Activated naive CD4-positive, alpha-beta T cell treated with anti-CD3 and anti-CD28 coated beads, Interleukin-2, amount 10 ng/mL, durations not matched to agents 7 days and 5 days (primary cell): ENCODE data around the gene IL17A.
A peak's percentile ranks its signal among the peaks of the same experiment; 100 is the strongest.

Source experiments
- CTCF ChIA-PET: fragments of 350-600 bp; sonication (Branson Sonifier 250); formaldehyde crosslinking; loops from one replicate; lab custom pipeline; 2021; ENCODE audit warnings: antibody characterized with exemption; lab: Charles Lee
- DNase-seq: peaks from one replicate; pipeline ENCODE4 v3.0.0-alpha.2; 2020
- H3K27ac Mint-ChIP-seq: one replicate; pipeline ENCODE4 v1.8.0; 2021; ENCODE audit warnings: mild to moderate bottlenecking, moderate library complexity, mixed read lengths
- H3K27me3 Mint-ChIP-seq: one replicate; pipeline ENCODE4 v1.8.0; 2021; ENCODE audit warnings: mild to moderate bottlenecking, mixed read lengths
- H3K36me3 Mint-ChIP-seq: one replicate; pipeline ENCODE4 v1.8.0; 2021; ENCODE audit warnings: mixed read lengths
- H3K4me1 Mint-ChIP-seq: one replicate; pipeline ENCODE4 v1.8.0; 2021; ENCODE audit warnings: mixed read lengths
- H3K4me3 Mint-ChIP-seq: one replicate; pipeline ENCODE4 v1.8.0; 2021; ENCODE audit warnings: mild to moderate bottlenecking, moderate library complexity, mixed read lengths
- H3K9me3 Mint-ChIP-seq: one replicate; pipeline ENCODE4 v1.8.0; 2021; ENCODE audit warnings: mixed read lengths

Gene IL17A

DNA sequence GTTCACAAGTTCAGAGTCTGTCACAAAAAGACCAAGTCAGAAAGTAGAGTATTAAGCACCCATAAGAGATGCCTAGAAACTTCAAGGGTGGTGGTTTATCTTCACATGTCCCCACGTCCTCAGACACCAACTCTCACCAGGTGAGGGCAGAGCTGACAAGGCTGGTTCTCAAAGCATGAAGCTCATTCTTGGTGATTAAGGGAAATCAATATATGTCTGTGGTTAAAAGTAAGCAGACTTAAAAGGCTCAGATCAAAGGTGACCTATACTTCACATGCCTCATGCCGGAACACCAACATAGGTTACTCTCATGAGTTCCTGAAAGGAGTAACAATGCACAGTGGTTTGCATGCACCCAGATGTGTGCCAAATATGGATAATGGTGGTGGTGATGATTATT, 27.0 kb downstream of the IL17A start:
- peak; percentile 43 for DNase-seq
- Mint-ChIP-seq H3K9me3 (no peaks in the 10 kb centered on the region), H3K4me3 (no peak overlapping the region), H3K27me3 (peaks cover 19% of the 10 kb centered on the region), H3K4me1 (peaks cover 12% of the 10 kb centered on the region), H3K36me3 (no peaks in the 10 kb centered on the region), H3K27ac (no peak overlapping the region)
- CTCF ChIA-PET: interaction anchor here (1.3 to 3.9 kb wide), 6 partner anchors 20 to 149 kb away, joined by 4 to 28 read pairs (median 6); no protein-coding TSS in a partner anchor

DNA sequence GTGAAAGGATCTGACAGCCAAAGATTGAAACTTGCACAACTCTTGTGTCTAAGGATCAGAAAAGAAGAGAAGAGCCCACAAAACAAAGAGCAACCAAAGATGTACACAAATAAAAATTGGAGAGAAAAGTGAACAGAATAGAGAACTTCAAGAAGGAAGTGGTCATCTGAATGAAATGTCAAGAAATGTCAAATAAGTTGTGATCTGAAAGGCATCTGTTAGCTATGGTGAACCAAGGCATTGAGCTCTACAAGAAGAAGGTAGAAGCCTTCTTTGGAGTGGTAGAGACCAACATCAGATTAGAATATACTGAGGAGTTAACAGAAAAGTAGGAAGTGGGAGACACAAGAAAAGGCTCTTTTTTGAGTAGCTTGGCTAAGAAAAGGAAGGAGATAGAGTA, 29.6 kb downstream of the IL17A start:
- Mint-ChIP-seq H3K9me3 (no peaks in the 10 kb centered on the region), H3K27ac (no peak overlapping the region), H3K27me3 (peaks cover 22% of the 10 kb centered on the region), H3K36me3 (no peaks in the 10 kb centered on the region), H3K4me3 (no peak overlapping the region), H3K4me1 (peaks cover 12% of the 10 kb centered on the region)
- CTCF ChIA-PET: interaction anchor here (1.3 to 1.8 kb wide), 2 partner anchors 18 to 48 kb away, joined by 3 to 6 read pairs; no protein-coding TSS in a partner anchor
- DNase-seq: no peak

DNA sequence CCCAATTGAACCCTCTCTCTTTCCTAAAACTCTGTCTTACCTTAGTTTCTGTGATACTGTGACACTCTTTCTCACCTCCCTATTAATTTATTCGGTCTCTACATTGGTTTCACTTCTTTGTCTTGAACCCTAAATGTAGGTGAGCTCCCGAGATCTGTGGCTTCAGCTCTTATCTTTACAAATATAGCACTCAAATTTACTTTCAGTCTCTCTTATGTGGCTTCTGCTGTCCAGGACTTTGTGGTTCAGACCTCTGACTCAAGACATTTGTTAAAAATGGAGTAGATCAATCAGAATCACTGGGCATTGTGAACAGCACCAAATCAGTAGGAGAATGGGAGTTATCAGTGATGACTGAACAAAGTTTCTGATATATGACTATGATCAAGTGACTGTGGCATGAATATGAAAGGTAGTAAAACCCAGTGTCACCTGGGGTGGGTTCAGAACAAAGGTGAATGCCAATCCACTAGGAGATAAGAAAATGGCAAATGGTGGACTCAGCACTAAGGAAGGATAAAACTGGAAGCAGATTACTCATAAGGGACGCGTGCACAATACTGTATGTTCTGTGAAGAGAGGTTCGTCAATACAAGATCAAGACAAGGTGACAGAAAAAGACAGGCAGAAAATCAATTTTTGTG, 30.9 kb downstream of the IL17A start:
- H3K9me3 Mint-ChIP-seq: no peaks in the 10 kb centered on the region
- H3K4me1 Mint-ChIP-seq: peaks cover 20% of the 10 kb centered on the region
- CTCF ChIA-PET: interaction anchor here (1.3 kb wide), 1 partner anchor 16 kb away, joined by 3 read pairs; no protein-coding TSS in a partner anchor
- H3K27ac Mint-ChIP-seq: no peak overlapping the region
- no peak overlapping the region for H3K4me3 Mint-ChIP-seq
- no peak for DNase-seq
- H3K27me3 Mint-ChIP-seq: peaks cover 27% of the 10 kb centered on the region
- H3K36me3 Mint-ChIP-seq: no peaks in the 10 kb centered on the region

DNA sequence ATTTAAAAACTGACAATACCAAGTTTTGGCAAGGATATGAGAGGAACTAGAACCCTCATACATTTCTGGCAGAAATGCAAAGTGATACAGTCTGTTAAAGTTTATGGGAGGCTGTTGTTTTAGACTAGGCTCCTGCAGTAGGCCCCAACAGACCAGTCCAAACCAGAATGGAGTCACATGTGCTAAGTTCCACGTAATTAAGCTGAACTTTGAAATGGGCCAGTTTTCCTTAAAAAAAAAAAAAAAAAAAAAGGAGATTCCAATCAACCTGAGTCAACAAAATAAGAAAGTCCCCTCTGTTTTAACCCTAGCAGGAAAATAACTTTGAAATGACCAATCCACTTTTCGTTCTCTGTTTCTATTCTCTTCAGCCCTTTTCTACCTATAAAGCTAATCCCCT, 31.6 kb downstream of the IL17A start:
- Mint-ChIP-seq H3K27ac (no peak overlapping the region), H3K9me3 (no peaks in the 10 kb centered on the region), H3K27me3 (peaks cover 22% of the 10 kb centered on the region), H3K36me3 (no peaks in the 10 kb centered on the region), H3K4me1 (peaks cover 13% of the 10 kb centered on the region), H3K4me3 (no peak overlapping the region)
- DNase-seq: no peak
- CTCF ChIA-PET: no interaction called here

DNA sequence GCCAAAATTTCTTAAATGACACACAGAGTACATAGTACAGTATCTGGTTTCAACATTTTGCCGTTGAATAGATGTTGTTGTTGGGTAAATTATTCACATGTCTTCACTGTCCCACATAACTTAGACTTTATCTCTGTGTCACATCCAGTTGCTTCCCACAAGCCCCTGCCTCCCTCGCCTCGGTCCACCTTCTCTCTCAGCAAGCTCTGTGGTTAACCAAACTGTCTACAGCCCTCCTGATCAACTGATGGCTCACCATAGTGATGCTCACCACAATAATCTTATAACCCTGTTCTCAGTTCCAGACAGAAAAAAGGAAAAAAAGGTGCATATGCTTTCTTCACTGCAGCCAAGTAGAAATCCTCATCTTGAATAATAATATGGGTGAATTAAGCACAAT, 35.1 kb downstream of the IL17A start:
- DNase-seq: peak; percentile 25
- Mint-ChIP-seq H3K4me3 (no peak overlapping the region), H3K4me1 (peaks cover 9% of the 10 kb centered on the region), H3K27ac (no peak overlapping the region), H3K36me3 (no peaks in the 10 kb centered on the region), H3K27me3 (peaks cover 42% of the 10 kb centered on the region), H3K9me3 (no peaks in the 10 kb centered on the region)
- CTCF ChIA-PET: no interaction called here

DNA sequence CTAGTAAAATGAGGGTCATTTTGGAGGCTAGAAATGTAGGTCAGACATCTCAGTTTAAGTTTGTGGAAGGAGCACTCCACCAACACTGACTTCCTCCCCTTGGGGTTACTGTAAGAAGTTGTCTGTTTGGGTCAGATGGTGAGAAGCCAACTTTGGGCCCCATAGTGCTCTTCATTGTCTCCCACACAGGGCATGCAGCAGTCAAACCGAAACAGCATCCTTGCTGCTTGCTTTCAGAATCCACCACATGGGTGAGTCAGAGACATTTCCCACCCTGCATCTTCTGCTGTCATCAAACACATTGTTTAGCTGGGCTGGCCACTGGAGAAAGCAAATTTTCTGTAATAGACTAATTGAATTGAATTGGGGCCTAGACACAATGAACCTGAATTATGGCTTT, 41.3 kb downstream of the IL17A start:
- DNase-seq: peak; percentile 63
- H3K9me3 Mint-ChIP-seq: no peaks in the 10 kb centered on the region
- CTCF ChIA-PET: no interaction called here
- H3K4me3 Mint-ChIP-seq: no peak overlapping the region
- H3K27ac Mint-ChIP-seq: peak overlapping the region; percentile 22
- peaks cover 29% of the 10 kb centered on the region for H3K27me3 Mint-ChIP-seq
- H3K36me3 Mint-ChIP-seq: no peaks in the 10 kb centered on the region
- H3K4me1 Mint-ChIP-seq: peaks cover 26% of the 10 kb centered on the region

DNA sequence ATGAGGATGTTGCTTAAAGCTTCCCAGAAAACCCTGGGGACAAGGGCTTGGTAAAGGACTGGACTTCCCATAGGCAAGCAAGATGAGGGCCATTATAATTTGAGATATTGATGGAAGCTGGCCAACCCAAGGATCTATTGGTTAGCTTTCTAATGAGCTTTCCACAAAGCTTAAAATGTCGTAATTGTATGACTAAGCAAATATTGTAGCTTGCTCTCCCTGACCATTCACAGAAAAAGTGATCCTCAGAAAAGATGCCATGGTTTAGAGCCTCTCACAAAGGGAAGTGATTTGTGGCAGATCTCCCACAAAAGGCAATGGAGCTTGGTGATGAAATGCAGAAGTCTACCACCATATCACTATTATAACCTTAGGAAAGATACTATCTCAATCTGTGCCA, 44.5 kb downstream of the IL17A start:
- no peak overlapping the region for H3K27ac Mint-ChIP-seq
- no peaks in the 10 kb centered on the region for H3K36me3 Mint-ChIP-seq
- no peak for DNase-seq
- no peak overlapping the region for H3K4me3 Mint-ChIP-seq
- CTCF ChIA-PET: interaction anchor here (1.0 to 5.2 kb wide), 6 partner anchors 10 to 67 kb away, joined by 3 to 28 read pairs (median 4); no protein-coding TSS in a partner anchor
- H3K9me3 Mint-ChIP-seq: no peaks in the 10 kb centered on the region
- H3K4me1 Mint-ChIP-seq: peaks cover 26% of the 10 kb centered on the region
- peaks cover 23% of the 10 kb centered on the region for H3K27me3 Mint-ChIP-seq

DNA sequence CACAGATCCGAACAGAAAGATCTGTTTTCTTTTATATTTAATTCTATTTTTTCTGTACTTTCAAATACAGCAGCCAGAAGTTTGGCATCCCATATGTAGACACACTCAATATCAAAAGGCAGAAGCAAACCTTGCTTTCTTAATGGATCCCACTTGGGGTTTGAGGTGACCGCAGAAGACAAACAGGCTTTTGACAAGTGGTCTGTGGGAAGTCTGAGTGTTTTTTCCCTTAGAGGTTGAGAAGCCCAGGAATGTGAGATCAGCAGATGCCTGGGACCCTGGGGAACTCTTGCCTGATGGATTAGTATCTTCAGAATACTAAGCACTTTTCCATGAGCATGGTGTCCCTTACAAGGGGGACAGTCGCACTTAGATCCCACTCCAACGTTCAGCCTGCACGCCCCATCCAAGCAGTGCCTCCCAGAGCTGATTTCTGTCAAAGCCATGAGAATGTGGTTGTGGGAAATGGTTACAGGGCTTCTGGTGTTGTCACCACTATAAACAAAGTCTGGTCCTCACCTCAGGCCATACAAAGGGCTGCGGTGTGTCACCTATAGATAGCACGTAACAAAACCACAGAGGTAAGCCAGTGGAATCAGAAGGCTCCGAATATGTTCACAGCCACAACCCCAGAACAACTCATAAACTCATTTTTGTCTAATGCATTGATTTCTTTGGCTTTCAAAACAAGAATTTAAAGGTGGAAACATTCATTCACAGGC, 45.4 kb downstream of the IL17A start:
- DNase-seq: peak; percentile 26
- CTCF ChIA-PET: interaction anchor here (0.6 to 5.2 kb wide), 6 partner anchors 9 to 421 kb away, joined by 3 to 28 read pairs (median 4); no protein-coding TSS in a partner anchor
- Mint-ChIP-seq H3K4me3 (no peak overlapping the region), H3K27me3 (peaks cover 26% of the 10 kb centered on the region), H3K9me3 (no peaks in the 10 kb centered on the region), H3K36me3 (no peaks in the 10 kb centered on the region), H3K27ac (no peak overlapping the region), H3K4me1 (peaks cover 24% of the 10 kb centered on the region)

DNA sequence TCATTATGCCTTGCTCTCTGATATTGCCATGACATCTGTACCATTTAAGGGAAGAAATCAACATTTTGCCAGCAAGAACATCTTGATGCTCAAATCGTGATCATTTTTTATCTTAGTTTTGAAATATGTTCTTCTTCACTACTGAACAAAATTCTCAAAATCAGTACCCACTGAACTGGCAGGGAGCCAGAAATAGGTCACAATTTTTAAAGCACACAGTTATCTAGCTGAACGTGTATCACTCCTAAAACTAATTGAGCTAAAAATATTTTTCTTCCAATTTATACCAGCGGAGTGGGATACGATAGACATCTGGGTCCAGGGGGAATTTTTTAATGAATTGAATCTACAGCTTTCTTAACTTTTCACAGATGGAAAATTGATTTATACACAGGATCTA, 46.8 kb downstream of the IL17A start:
- Mint-ChIP-seq H3K27ac (no peak overlapping the region), H3K4me3 (no peak overlapping the region), H3K9me3 (no peaks in the 10 kb centered on the region), H3K36me3 (no peaks in the 10 kb centered on the region), H3K4me1 (peaks cover 12% of the 10 kb centered on the region), H3K27me3 (peaks cover 39% of the 10 kb centered on the region)
- CTCF ChIA-PET: interaction anchor here (0.5 to 5.2 kb wide), 8 partner anchors 17 to 306 kb away, joined by 3 to 28 read pairs (median 4); no protein-coding TSS in a partner anchor
- no peak for DNase-seq

DNA sequence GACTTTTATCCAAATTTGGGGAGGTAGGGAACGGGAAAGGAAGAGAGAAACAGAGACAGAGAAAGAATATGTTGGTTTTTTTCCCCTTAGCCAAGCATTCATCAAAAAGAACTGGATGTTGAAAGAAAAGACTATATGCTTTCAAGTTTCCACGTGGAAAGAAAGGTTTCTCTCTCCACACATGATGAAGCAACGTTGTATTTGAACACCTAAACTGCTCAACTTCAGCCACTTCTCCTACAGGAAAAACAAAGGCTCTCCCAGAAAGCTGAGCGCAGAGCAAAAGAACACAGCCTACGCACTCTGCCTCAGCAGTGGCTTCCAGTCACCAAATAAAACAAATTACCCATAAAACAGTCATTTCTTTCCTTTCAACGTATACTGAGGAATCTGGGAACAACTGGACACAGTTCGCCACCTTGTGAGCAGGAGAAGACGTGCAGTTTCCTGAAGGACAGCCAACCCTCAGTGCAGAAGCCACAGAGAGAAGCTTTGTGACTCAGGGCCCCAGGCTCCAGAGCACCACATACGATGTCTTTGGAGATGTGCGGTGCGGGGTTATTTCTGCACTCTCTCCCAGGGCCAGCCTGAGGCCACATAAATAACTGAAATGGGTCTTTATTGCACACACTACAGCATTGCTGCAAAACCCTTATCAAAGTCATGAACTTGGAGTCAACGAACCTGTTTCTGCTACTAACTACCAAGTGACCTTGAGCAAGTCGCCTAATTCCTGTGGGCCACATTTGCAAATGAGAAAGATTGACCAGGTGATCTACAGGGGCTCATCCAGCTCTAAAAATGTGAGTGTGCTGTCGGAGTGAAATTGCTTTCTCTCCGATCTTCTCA, 48.0 kb downstream of the IL17A start:
- Mint-ChIP-seq H3K9me3 (no peaks in the 10 kb centered on the region), H3K27ac (no peak overlapping the region), H3K36me3 (no peaks in the 10 kb centered on the region), H3K4me3 (no peak overlapping the region), H3K4me1 (peaks cover 6% of the 10 kb centered on the region), H3K27me3 (peaks cover 40% of the 10 kb centered on the region)
- DNase-seq: peak; percentile 25
- CTCF ChIA-PET: interaction anchor here (0.6 to 5.2 kb wide), 12 partner anchors 18 to 168 kb away, joined by 3 to 28 read pairs (median 4); no protein-coding TSS in a partner anchor
